ENCODE data around the gene ZBED4.

Gene ZBED4

DNA sequence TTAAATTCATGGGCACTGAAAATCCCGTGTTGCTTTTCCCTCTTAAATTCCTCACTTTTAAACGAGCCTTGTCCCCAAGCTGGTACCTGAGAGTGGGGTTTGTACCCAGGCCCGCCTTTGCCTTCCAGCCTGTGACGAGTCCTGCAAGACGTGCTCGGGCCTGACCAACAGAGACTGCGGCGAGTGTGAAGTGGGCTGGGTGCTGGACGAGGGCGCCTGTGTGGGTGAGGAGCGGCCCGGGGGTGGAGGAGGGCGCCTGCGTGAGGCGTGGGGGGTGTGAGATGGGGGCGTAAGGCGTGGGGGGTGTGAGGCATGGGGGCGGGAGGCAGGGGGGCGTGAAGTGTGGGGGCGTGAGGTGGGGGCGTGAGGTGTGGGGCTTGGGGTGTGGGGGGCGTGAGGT lies 68.8 kb downstream of the ZBED4 start:
- no peak for DNase-seq

DNA sequence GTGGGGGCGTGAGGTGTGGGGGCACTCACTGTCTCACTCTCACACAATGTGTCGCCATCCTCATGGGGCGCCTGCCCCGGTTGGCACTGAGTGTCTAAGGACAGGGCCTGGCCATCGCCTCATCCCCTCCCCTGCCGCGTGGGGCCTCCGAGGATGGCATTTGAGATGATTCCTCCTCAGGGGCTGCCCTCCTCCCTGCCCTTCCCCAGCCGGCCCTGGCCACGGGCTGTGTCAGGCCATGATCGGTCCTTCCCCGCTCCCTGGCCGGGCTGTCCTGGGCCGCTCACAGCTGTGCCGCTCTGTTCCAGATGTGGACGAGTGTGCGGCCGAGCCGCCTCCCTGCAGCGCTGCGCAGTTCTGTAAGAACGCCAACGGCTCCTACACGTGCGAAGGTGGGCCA lies 69.3 kb downstream of the ZBED4 start:
- no peak for DNase-seq

DNA sequence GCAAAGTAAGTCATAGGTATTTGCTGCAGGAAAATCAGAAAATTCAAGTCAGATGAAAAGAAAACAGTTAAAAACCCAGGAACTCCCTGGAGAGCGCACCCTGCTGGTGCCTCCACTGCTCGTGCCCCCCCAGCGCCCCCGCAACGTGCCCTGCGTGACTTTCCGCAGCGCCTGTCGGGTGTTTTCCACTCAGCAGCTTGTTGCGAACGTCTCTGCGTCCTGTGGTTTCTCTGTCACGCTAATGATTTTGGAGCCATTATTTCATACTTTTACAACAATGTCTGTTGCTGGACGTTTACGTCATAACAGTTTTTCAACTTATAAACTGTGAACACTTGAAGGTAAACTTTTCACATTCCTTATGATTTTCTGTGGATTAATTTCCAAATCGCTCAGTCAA lies 69.8 kb downstream of the ZBED4 start:
- DNase-seq = no peak

DNA sequence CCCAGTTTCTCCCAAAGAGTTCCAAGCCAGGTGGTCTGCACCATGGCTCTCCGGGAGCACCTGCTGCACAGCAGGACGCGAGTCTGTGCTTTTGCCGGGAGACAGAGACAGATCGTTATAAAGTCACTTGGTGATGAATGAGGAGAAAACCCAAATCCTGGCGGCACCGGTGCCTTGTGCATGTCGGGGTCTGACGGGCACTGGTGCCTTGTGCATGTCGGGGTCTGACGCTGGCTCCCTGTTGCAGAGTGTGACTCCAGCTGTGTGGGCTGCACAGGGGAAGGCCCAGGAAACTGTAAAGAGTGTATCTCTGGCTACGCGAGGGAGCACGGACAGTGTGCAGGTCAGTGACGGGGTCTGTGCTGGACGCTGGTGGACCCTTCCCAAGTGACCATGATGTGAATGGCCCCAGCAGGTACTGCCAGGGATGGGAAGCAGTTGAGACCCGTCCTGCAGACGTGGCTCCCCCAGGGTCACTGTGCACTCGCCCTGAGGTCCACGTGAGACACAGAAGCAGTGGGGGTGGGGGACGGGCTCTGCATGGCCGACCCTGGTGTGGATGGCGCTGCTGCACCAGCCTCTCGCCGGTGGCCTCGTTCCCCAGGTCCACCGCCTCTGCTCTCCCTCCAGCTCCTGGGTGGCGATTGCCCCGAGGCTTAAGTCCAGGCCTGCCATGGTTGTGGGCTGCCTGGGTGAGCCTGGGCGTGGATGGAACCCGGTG lies 70.6 kb downstream of the ZBED4 start:
- DNase-seq = no peak

DNA sequence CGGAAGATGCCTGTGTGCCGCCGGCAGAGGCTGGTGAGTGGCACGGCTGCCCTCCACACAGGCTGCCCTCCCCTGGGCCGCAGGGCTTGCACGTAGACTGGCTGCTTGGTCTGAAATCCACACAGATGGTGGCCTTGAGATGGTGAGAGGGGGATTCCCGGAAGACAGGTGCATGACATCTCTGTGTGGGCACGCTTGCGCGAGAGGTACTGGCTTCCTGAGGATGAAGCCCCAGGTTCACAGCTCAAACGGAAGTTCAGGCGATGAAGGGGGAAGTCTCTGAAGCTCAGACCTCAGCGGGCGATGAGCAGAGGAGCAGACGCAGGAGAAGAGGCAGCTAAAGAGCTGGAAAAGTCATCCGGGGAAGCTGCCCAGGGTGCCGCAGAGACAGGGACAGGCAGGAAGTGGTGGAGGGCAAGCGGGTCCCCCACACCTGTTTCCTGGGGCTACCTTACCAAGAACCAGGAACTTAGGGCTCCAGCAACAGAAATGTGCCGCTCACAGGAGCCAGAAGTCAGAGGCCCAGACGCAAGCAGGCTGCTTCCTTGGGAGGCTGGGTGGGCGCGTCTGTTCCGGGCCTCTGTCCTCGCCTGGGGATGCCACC lies 72.0 kb downstream of the ZBED4 start:
- peak; percentile 68 for DNase-seq

DNA sequence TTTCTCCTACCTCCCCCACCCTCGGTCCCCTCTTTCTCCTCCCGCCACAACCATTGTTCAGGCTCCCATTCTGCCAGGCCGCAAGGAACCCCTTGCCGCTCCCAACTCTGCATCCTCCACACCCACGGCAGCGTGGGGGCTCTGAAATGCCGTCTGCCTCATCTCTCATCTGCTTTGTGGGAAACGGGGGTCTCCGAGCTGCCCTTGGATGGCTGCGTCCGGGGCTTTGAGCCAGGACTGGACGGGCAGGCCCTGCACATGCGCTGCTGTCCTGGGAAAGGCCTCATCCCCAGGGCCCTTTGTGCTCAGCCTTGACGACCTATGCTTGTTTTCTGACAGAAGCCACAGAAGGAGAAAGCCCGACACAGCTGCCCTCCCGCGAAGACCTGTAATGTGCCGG lies 73.3 kb downstream of the ZBED4 start:
- DNase-seq = no peak

DNA sequence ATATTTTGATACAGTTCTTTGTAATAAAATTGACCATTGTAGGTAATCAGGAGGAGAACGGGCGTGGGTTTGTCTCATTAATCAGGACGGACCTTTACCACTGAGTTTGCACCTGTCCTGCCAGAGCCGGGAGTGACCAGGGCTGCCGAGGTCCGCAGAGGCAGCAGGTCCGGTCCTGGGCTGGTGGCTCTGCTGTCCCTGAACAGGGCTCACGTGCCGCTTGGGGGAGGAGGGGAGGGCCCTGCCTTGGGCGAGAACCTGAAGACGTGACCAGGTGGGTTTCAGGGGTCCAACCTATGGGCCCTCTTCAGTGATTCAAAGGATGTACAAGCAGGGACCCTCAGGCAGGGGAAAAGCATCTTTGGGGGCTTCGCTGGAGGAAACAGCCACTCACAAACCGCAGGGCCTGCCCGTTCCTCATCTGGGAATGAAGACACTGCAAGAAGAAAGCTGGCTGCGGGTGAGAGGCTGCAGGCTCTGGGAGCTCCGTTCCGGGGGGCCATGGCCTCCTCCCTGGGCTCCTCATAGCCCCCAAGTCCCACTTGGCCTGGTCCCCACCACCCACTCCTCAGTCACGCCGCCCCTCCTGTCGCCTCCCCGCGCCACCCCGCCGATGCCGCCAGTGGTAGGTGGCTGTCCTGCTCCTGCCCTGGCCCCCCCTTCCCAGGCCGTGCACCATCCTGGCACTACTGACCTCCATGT lies 74.0 kb downstream of the ZBED4 start:
- no peak for DNase-seq

DNA sequence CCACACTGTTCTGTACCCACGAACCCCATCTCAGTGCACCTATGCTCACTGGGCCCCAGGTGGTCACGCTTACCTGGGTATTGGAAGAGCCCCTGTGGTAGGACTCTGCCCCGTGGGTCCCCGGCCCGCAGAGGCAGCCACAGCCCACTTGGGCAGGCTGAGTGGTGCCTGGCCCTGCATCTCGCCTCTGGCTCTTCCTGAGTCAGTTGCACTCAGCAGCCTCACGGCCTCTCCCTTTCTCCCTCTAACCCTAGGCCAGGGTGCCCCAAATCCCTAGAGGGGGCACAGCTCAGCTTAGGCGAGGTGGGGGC lies 74.5 kb downstream of the ZBED4 start:
- no peak for DNase-seq

DNA sequence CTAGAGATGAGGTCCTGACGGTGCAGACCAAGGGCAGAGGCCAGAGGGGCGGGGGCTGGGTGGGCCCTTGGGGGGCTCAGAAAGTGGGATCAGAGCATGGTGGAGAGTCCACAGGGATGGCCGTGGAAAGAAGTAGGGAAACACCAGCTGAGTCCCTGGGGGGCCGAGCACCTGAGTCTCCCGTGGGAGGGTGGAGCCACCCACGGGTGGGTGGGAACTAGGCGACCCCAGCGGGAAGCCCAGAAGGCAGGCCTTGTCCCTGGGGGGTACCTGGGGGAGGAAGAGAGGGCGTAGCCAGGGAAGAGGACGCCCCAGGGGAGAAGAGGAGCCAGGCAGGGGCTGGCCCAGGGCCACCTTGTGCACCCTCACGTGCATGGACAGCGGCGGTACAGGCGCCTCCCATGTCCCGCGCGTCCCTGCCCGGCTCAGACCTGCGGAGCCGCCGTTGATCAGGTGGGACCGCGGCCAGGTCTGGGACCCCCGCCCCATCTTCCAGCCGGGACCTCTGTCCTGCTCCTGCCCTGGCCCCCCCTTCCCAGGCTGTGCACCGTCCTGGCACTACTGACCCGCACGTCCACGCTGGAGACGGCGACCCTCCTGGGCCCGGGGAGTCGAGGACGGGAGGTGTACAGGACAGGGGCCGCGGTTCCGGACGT lies 75.0 kb downstream of the ZBED4 start:
- DNase-seq = no peak

DNA sequence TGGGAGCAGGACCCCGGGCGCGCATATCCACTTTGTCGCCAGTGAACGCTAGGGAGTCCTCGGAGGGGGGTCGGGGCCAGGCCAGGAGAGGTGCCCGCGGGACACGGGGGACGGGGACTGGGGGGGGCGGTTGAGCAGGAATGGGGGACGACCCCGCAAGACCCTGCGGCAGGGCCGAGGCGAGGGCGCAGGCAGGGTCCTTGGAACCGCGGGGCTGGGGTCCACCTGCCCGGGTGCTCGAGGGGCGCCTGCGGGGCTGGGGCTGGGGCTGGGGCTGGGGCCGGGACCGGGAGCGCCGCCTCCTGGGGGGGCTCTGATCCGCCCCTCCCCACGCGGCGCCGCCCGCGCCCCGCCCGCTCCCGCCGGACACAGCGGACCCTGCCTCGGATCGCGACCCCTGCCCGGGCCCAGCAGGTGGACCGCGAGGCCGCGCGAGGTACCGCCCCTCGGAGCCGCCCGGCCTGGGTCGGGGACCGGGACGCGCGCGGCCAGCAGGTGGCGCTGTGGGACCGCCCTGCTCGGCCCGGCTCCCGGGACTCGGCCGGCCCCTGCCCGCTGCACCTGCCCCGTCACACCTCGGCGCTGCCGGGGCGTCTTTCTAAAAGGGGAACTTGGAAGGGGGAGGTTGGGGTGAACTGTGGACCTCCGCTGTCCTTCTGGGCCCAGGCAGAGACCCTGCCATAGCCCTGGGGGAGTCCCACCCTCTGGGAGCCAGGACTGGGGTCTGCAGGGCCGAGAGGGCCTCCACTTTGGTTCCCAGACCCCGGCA lies 75.8 kb downstream of the ZBED4 start:
- peak; percentile 60 for DNase-seq

DNA sequence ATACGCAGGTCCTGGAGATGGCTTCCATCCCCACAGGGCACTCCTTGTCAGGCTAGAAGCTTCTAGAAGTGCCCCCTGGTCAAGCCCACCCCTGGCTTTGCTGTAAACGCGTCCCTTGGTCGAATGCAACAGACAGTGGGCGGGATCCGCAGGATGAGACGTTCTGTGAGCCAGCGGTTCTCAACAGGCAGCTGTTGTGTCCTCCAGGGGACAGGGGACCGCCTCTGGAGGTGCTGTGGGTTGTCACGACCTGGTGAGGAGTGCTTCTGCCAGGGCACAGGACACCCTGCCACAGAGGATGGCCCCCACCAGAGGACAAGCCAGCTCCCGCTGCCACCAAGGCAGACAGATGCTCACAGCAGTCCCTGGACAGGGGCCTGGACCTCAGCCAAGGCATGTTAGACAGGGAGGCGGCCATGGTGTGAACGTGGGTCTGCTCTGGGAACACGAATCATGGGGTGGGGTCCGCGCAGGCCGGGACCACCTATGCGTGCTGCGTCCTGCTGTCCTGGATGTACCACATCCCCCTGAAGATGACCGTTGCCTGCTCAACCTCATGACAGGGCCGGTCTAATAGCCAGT lies 76.4 kb downstream of the ZBED4 start:
- DNase-seq = no peak

DNA sequence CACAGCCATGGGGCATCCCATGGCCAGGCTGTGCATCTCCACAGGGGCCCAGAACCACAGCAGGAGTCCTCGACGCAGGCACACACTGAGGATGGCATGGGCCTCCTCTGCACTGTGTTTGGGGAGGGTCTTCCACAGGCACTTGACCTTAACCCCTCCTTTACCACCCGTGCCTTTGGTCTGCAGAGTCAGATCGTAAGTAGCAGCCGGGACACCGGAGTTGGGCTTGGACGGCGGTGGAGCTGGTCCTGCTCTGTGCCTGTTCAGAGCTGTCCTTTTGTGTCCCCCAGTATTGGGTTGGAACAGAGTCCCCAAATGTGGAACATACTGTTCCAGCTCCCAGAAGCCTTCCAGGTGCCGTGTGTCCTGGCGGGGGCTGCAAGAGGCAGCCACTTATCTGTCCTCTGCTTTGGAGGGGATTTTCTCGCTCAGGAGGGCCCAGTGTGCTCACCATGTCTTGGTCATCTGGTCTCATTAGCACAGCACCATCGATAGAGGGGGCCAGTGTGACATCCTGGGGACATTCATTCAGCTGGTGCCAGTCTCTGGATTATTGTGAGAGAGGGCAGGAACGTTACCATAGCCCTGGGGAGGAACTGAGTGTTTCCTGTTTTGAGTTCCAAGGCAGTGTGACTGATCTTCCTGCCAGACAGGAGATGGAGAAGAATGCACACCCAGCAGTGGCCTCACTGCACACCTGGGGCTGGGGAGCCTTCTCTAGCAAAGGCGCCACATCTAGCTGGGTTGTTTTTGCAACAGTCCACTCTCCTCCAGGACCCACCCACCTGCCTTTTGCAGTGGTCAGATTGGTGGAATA lies 77.2 kb downstream of the ZBED4 start:
- DNase-seq = no peak

DNA sequence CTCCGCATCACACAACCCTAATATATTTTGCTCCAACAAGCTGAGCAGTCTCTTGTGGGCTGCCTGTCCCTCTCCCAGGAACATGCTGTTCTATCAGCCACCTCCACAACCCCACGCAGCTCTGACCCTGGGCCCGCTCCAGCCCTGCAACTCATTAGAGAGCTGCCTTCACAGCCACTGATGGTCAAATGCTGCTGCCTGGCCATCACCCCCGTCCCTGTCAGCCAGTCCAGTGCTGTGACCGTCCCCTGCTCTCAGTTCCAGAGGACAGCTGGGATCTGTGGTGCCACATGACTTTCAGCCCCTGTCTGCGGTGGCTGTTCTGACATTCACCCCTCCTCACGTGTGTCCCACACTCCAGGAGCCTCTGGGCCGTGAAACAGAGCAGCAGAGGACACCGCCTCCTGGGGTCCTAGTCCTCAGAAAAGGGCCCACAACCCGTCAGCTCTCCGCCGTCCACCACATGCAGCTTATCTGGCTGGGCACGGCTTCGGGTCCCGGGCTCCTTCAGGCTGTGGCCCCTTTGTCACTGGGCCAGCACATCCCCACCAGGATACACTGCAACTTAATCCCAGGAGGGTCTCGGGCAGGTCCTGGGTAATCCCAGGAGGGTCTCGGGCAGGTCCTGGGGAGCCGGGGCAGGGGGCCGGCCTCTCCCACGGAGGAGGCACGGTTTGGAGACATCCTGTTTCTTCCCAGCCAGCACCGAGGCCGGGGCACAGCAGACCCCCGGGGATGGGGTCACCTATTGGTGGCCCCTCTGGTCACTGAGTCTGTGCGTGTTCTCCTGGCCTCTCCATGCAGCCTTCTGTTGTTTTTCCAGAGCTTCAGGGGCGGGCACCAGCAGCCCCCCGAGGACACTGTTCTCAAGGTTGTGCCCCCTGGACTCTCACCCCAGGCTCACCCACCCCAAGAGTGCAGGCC lies 79.9 kb downstream of the ZBED4 start:
- DNase-seq = no peak

DNA sequence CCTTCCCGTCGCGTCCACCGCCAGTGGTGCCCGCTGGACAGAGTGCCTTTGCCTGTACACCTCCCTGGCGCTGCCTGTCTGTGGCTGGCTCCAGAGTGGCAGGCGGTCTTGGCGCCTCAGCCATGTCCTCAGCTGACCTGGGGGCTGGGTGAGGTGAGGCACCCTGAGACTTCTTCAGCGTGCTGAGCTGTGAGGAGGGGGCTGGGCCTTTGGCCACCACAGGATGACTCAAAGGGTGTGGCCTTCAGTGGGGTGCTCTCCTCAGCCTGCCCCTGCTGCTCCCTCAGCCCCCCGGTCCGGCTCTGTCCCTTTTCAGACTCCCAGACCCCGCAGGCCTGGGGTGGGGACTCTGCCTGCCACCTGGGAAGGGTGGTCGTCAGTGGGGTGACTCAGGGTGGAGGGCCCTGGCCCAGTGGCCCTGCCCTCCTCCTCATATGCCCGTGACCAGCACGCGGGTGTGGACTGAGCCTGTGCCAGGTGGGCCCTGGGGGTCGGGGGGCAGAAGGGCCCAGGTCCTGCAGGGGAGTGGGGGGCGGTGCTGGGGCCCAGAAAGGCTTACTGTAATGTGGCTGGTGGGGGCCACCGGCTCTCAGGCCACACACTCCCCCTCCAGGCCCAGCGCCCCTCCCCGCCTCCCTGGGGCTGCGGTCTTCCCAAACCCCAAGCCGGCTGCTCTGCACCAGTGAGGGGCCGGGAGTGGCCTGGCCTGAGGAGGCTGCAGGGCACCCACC lies 80.7 kb downstream of the ZBED4 start:
- DNase-seq = peak; percentile 26

DNA sequence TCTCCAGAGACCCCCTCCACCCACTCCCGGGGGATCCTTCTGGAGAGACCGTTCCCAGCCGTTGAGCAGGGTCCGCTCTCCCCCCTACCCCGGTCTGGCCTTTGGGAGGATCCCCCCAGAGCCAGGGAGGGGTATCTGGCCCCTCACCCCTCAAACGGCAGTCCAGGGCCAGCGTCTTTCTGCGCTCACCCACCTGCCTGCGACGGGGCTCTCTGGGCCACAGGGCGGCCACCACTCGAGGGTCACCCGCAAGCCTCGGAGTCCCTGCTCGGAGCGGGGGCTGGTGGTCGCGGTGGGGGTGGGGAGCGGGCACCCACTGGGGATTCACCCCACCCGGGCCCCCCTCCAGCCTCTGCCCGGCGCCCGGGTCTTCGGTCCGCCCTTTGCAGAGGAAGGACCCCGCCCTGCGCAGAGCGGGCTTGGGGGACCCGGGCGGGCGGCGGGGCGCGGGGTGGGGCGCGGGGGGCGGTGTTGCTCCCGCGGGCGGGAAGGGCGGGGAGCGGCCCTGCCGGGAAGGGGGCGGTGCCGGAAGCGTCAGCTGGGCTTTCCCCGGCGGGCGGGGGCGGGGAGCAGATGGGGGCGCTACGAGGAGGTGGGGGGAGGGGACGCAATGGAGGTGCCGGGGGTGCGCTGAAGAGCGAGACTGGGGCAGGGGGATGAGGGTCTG lies 81.4 kb downstream of the ZBED4 start:
- DNase-seq = peak; percentile 76

DNA sequence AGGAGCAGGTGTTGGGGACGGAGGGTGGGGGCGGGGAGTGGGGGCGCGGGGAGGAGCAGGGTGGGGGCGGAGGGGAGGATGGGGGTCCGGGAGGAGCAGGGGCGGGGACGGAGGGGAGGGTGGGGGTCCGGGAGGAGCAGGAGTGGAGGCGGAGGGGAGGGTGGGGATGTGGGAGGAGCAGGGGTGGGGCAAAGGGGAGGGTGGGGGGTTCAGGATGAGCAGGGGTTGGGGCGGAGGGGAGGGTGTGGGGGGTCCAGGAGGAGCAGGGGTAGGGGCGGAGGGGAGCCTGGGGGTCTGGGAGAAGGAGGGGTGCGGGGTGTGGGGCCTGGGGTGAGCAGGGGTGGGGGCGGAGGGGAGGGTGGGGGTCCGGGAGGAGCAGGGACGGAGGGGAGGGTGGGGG lies 81.9 kb downstream of the ZBED4 start:
- no peak for DNase-seq

DNA sequence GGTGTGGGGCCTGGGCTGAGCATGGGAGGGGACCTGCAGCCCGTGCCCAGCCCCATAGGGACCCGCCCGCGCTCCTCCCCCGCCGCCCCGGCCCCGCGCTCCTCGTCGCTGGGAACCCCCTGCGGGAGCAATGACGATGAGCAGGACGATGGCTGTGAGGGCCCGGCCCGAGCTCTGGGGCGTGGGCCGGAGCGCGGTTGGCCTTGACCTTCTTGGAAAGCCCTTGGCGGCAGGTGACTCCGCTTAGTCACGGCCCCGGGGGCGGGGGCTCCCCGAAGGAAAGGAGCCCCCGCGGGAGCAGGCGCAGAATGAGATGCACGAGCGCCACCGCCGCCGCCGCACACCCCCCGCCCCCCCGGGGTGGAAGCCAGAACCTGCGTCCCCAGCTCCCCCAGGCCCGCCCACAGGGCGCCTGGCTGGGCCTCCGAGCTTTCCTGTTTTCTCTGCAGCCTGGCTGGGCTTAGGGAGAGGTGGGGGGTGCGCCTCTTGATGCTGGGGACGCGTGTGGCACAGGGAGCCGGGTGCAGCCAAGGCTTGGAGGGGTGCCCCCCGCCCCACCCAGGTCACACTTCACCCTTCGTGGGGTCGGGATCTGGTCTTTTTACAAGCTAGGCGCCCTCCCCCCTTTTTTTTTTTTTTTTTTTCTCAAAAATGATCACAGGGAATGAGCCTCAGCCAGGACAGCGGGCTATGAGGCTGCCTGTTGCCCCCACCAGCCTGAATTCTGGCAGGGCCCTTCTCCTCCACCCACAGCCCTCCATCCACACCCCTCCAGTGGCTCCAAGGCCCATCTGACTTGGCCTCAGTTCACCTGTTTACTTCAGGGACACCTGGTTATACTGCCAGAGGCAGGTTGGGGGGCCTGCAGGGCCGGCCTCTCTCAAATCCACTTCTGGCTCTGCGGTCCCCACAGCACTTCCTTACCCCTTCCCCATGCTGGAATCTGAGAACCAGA lies 82.7 kb downstream of the ZBED4 start:
- DNase-seq = peak; percentile 89
